ENCODE measurements around the gene SCN9A.

- TF ChIP-seq ARID3A (IDR thresholded peaks at IDR 0.05; ENCODE audit: borderline replicate concordance, low read depth, low read length) (no peak), NFE2L1 (tag; IDR thresholded peaks at IDR 0.05; ENCODE audit: borderline replicate concordance, low read depth) (no peak), U2AF1 (optimal IDR thresholded peaks at IDR 0.05; ENCODE audit: low read depth, low read length) (no peak), POLR2AphosphoS5 (IDR thresholded peaks at IDR 0.05; ENCODE audit: control insufficient read depth, insufficient read depth, low read depth, low read length) (no peak), FOSL1 (tag; conservative IDR thresholded peaks at IDR 0.05) (no peak), ATF2 (CRISPR knock-in tag; IDR thresholded peaks at IDR 0.05) (no peak), POLR2A (conservative IDR thresholded peaks at IDR 0.05) (no peak)
- TF ChIP-seq, protein P1, sequence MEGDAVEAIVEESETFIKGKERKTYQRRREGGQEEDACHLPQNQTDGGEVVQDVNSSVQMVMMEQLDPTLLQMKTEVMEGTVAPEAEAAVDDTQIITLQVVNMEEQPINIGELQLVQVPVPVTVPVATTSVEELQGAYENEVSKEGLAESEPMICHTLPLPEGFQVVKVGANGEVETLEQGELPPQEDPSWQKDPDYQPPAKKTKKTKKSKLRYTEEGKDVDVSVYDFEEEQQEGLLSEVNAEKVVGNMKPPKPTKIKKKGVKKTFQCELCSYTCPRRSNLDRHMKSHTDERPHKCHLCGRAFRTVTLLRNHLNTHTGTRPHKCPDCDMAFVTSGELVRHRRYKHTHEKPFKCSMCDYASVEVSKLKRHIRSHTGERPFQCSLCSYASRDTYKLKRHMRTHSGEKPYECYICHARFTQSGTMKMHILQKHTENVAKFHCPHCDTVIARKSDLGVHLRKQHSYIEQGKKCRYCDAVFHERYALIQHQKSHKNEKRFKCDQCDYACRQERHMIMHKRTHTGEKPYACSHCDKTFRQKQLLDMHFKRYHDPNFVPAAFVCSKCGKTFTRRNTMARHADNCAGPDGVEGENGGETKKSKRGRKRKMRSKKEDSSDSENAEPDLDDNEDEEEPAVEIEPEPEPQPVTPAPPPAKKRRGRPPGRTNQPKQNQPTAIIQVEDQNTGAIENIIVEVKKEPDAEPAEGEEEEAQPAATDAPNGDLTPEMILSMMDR (IDR thresholded peaks at IDR 0.05 in 2 of 3, conservative IDR thresholded peaks at IDR 0.05 in 1 of 3; ENCODE audit: insufficient read depth in 2 of 3, low read depth in 1 of 3, low read length in 3 of 3), result no peak
Measured at GRCh38 chr2:166188084-166188483, 187.7 kb downstream of the SCN9A start.
